Prostate gland (tissue), 1 donor: ENCODE measurements around the gene STK24.

Source experiments
- POLR2A ChIP-seq: fragments of 450-650 bp; IDR thresholded peaks from one replicate; pipeline ENCODE4 v1.6.1; 2016; ENCODE audit warnings: antibody characterized with exemption, mild to moderate bottlenecking
- POLR2AphosphoS5 ChIP-seq: sonication (generic); formaldehyde crosslinking; IDR thresholded peaks from one replicate; pipeline ENCODE4 v1.6.1; 2017; ENCODE audit warnings: antibody characterized with exemption

DNA sequence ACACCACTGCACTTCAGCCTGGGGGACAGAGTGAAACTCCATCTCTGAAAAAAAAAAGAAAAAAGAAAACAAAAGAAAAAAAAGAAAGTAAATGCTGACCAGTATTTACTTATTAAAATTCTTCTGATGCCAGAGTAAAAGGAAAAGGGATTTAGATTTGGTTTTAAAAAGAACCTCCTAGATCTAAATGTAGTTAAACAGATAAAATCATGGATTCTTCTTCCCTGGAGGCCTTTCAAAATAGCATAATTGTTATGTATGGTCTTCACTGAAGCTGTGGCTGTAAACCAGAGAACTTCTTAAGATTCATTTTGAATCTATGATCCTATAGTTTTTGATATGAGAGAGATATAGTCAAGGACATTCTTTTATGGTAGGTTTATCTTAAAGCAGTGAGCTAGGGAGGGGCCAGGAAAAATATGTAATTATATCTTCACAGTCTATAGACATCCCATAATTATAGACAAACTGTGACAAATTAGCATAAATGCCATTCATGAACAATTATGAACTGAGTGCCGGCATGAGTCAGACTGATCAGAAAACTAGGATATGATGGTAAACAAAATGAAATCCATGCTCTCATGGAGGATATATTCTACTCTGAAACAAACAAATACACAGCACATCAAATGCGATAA, 14.9 kb upstream of the STK24 start:
- TF ChIP-seq POLR2AphosphoS5 (no peak), POLR2A (no peak)
